Cardiac atrium fibroblast (primary cell): ENCODE data around the gene CIBAR2. TPM values are rescaled to one million over a fixed set of nuclear protein-coding genes. Genes with fewer than 3 reads are reported as not detected.

Experiments used
- total RNA-seq: library from RNA; depleted of rRNA; stranded (reverse); fragments of >200 nt; gene quantifications from 2 replicates; pipeline ENCODE4 v1.2.3, GENCODE V29; 2015

The CIBAR2 gene
- not detected in 2 replicates for total RNA-seq

DNA sequence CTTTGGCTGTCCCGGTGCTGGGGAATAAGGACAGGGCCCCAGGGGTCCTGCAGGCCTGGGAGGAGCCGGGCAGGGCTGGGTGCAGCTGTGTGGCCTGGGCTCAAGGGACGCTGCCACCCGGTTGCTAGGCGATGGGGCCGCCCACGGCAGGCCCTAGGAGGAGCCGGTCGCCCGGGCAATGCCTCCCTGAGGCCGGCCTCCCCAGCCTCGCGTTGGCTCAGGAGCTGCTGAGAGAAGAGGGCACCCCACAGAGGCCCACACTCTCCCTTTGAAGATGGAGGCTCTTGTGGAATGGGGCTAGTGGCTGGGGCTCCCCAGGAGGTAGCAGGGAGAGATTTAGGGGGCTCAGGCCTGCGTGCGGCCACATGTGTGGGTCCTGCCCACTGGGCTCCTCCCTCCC, at the start of gene CIBAR2:
TSS of gene CIBAR2 (minus strand) at position 109 of the 400 bp plus-strand sequence. CDS start 120 bp downstream, outside the sequence.

Other genes starting within 250 kb of the CIBAR2 start
- gene ZDHHC7, start 100.9 kb downstream of the CIBAR2 start, total RNA-seq: 43.7 and 45.8 TPM in 2 replicates
- 7.8 and 8.1 TPM in 2 replicates for gene KIAA0513, start 84.7 kb downstream of the CIBAR2 start, total RNA-seq